Measurements from ENCODE around the gene CALY. TPM values are rescaled to one million over a fixed set of nuclear protein-coding genes. Genes with fewer than 3 reads are reported as not detected.
A peak's percentile ranks its signal among the peaks of the same experiment; 100 is the strongest.

CALY gene
- polyA plus RNA-seq, 2 of the 4 experiments (the other 2 are of a cell fraction) = 0.30 to 0.63 TPM

- Histone ChIP-seq H3K27ac (no peak overlapping the region), H3K4me3 (no peak overlapping the region), H3K9me3 (no peaks in the 10 kb centered on the region), H3K4me1 (peaks cover 22% of the 10 kb centered on the region), H3K4me2 (peak overlapping the region; percentile 97)
- ChIA-PET CTCF (no interaction called here), POLR2A (no interaction called here)
- DNase-seq (ENCODE audit: low read depth in 1 of 2, low spot score in 1 of 2) (no peak), FAIRE-seq (no peak), ATAC-seq (no peak)
- 11% methylated on average over 3 of the region's 3 CpGs for WGBS (ENCODE audit: missing lambda C conversion rate)
- TF ChIP-seq NR3C1 (IDR thresholded peaks at IDR 0.05) (no peak), POLR2AphosphoS2 (conservative IDR thresholded peaks at IDR 0.05; ENCODE audit: low read length) (no peak), USF2 (IDR thresholded peaks at IDR 0.05) (peak; percentile 49), RCOR1 (IDR thresholded peaks at IDR 0.05; ENCODE audit: low read depth, low read length) (no peak), PHF8 (IDR thresholded peaks at IDR 0.05; ENCODE audit: borderline replicate concordance, low read depth) (no peak)
These were observed 652 bp upstream of the CALY start for GRCh38 chr10:133337370-133337725.

- H3K4me3 ChIP-seq = peak overlapping the region; percentile 58
- H3K4me2 ChIP-seq = peak overlapping the region; percentile 97
- peaks cover 22% of the 10 kb centered on the region for H3K4me1 ChIP-seq
- H3K9me3 ChIP-seq = no peaks in the 10 kb centered on the region
- WGBS (ENCODE audit: missing lambda C conversion rate) = 0% methylated on average over 9 of the region's 41 CpGs
- ATAC-seq (peak; percentile 5 to 19; a peak in 4 of 6 replicates), FAIRE-seq (no peak), DNase-seq (ENCODE audit: low read depth in 1 of 2, low spot score in 1 of 2) (no peak)
- POLR2A ChIA-PET = interaction anchor here (0.6 kb wide), 1 partner anchor 79 kb away, joined by 3 read pairs; no protein-coding TSS in a partner anchor
- H3K27ac ChIP-seq = peak overlapping the region; percentile 55 to 85; a peak in 4 of 6 replicates
- CTCF ChIA-PET = interaction anchor here (1.2 kb wide), 1 partner anchor 17 kb away, joined by 3 read pairs; no protein-coding TSS in a partner anchor
- TF ChIP-seq RFX5 (IDR thresholded peaks at IDR 0.05) (no peak), RARB (CRISPR knock-in tag; IDR thresholded peaks at IDR 0.05) (no peak), JUNB (IDR thresholded peaks at IDR 0.05) (no peak), EHMT2 (IDR thresholded peaks at IDR 0.05; ENCODE audit: low read depth) (no peak)
These were observed 549 bp downstream of the CALY start for GRCh38 chr10:133336118-133336576.

GRCh38 chr10:133335246-133336117 lies 1.2 kb downstream of the CALY start:
- TF ChIP-seq CBX2 (IDR thresholded peaks at IDR 0.05; ENCODE audit: borderline replicate concordance, low read depth) = no peak
- no peak for TF ChIP-seq HOXB5 (CRISPR knock-in tag; IDR thresholded peaks at IDR 0.05)
- TF ChIP-seq E2F6 (IDR thresholded peaks at IDR 0.05; ENCODE audit: borderline replicate concordance, low read depth) = no peak
- TF ChIP-seq HMGXB4 (CRISPR knock-in tag; IDR thresholded peaks at IDR 0.05; ENCODE audit: borderline replicate concordance) = no peak
- peak; percentile 19; the same call in 1 of the 2 replicates for TF ChIP-seq RNF2 (IDR thresholded peaks at IDR 0.05; ENCODE audit: borderline replicate concordance, low read depth)
- no peak for TF ChIP-seq POLR2AphosphoS2 (conservative IDR thresholded peaks at IDR 0.05; ENCODE audit: low read length)
- TF ChIP-seq RFX5 (IDR thresholded peaks at IDR 0.05) = 0 out of 2 replicates have a peak, but pooled peaks have one; percentile 24
- no peak for TF ChIP-seq FOXS1 (CRISPR knock-in tag; IDR thresholded peaks at IDR 0.05)
- TF ChIP-seq ATOH8 (CRISPR knock-in tag; IDR thresholded peaks at IDR 0.05; ENCODE audit: low read depth) = no peak
- TF ChIP-seq MAFK (IDR thresholded peaks at IDR 0.05; ENCODE audit: partially characterized antibody) = no peak
- no peak for TF ChIP-seq HOXB13 (CRISPR knock-in tag; IDR thresholded peaks at IDR 0.05; ENCODE audit: low read depth)
- no peak for TF ChIP-seq NPAS2 (CRISPR knock-in tag; IDR thresholded peaks at IDR 0.05; ENCODE audit: borderline replicate concordance)
- TF ChIP-seq HEYL (CRISPR knock-in tag; IDR thresholded peaks at IDR 0.05) = no peak
- no peak for TF ChIP-seq NR3C1 (IDR thresholded peaks at IDR 0.05)
- TF ChIP-seq TFCP2L1 (CRISPR knock-in tag; IDR thresholded peaks at IDR 0.05) = no peak
- Histone ChIP-seq H3K4me2 (peak overlapping the region; percentile 97), H3K4me3 (peak overlapping the region; percentile 58), H3K4me1 (peaks cover 22% of the 10 kb centered on the region), H3K9me3 (no peaks in the 10 kb centered on the region), H3K27ac (peak overlapping the region; percentile 55 to 85; a peak in 5 of 6 replicates)
- DNase-seq (ENCODE audit: low read depth in 1 of 2, low spot score in 1 of 2) (peak; percentile 63 to 80), FAIRE-seq (no peak), ATAC-seq (peak; percentile 44 to 79)
- 1% methylated on average over 48 of the region's 75 CpGs for WGBS (ENCODE audit: missing lambda C conversion rate)
- POLR2A ChIA-PET = no interaction called here
- CTCF ChIA-PET = interaction anchor here (1.2 to 1.3 kb wide), 2 partner anchors 16 to 35 kb away, joined by 3 read pairs; no protein-coding TSS in a partner anchor
